ENCODE measurements around the gene LRRFIP1. TPM values are rescaled to one million over a fixed set of nuclear protein-coding genes. Genes with fewer than 3 reads are reported as not detected.

Gene LRRFIP1
- total and polyA plus RNA-seq, 10 of the 15 experiments (the other 5 are each of a cell fraction or from before 2014, with no cell fraction given) = 36.2 to 120 (median 74.3) TPM

GRCh38 chr2:237593596-237594320, 33.6 kb upstream of the LRRFIP1 start:
- Histone ChIP-seq H3K36me3 (ENCODE audit: control insufficient read depth in 2 of 2, insufficient read depth in 2 of 2, low read length in 1 of 2) (no peaks in the 10 kb centered on the region), H3K79me2 (ENCODE audit: control insufficient read depth, insufficient read depth, low read length) (no peaks in the 10 kb centered on the region), H2AFZ (ENCODE audit: control insufficient read depth, low read depth, low read length) (no peak overlapping the region), H3K4me2 (ENCODE audit: control insufficient read depth, insufficient read depth) (no peak overlapping the region), H3K4me3 (no peak overlapping the region), H3K4me1 (ENCODE audit: control insufficient read depth, insufficient read depth, low read length) (no peaks in the 10 kb centered on the region), H4K20me1 (ENCODE audit: control insufficient read depth, insufficient read depth) (no peaks in the 10 kb centered on the region), H3K9ac (ENCODE audit: control insufficient read depth, insufficient read depth, low read length) (no peak overlapping the region), H3K27me3 (replicated peaks in 1 of 2; ENCODE audit: control insufficient read depth in 2 of 2, insufficient read depth in 2 of 2, low read length in 1 of 2) (no peaks in the 10 kb centered on the region; a peak in 2 of 4 replicates), H3K9me3 (replicated peaks; ENCODE audit: control insufficient read depth, insufficient read depth, low read length) (no peaks in the 10 kb centered on the region), H3K27ac (ENCODE audit: control insufficient read depth, insufficient read depth) (no peak overlapping the region)
- CTCF ChIA-PET = interaction anchor here (1.5 kb wide), 1 partner anchor 22 kb away, joined by 4 read pairs; no protein-coding TSS in a partner anchor
- in situ Hi-C loops (cut with MboI) = no loop called here
- DNase-seq (ENCODE audit: low read depth, low spot score) (no peak), FAIRE-seq (no peak), ATAC-seq (no peak)
- BruUV-seq (replicated peaks) = no TSS peak
- WGBS (ENCODE audit: insufficient coverage, insufficient replicate concordance, low lambda C conversion rate, missing lambda C conversion rate) = 41% methylated on average over 17 of the region's 17 CpGs
- POLR2A ChIA-PET = no interaction called here
- SMC1A ChIA-PET (ENCODE audit: uncharacterized antibody, unreplicated experiment) = interaction anchor here (1.4 kb wide), 1 partner anchor 12 kb away, joined by 3 read pairs; no protein-coding TSS in a partner anchor
- intact Hi-C loops (cut with micrococcal nuclease; ENCODE audit: unreplicated experiment) = no loop called here
- RAD21 ChIA-PET (ENCODE audit: unreplicated experiment) = no interaction called here
- TF ChIP-seq BACH1 (IDR thresholded peaks at IDR 0.05; ENCODE audit: borderline replicate concordance) (no peak), TCF3 (IDR thresholded peaks at IDR 0.05; ENCODE audit: borderline replicate concordance, insufficient read depth, low read depth, low read length) (no peak), SMARCA5 (IDR thresholded peaks at IDR 0.05) (no peak), MTA2 (IDR thresholded peaks at IDR 0.05; ENCODE audit: low read depth) (no peak), ZNF217 (IDR thresholded peaks at IDR 0.05) (no peak), GABPA (IDR thresholded peaks at IDR 0.05; ENCODE audit: low read depth) (no peak), TBL1XR1 (IDR thresholded peaks at IDR 0.05; ENCODE audit: low read depth, low read length) (no peak), POLR2AphosphoS5 (IDR thresholded peaks at IDR 0.05; ENCODE audit: low read length) (no peak), STAT1 (conservative IDR thresholded peaks at IDR 0.05) (no peak), MAX (IDR thresholded peaks at IDR 0.05; ENCODE audit: low read depth, low read length) (no peak), IRF5 (IDR thresholded peaks at IDR 0.05; ENCODE audit: borderline replicate concordance) (no peak), TCF7 (IDR thresholded peaks at IDR 0.05; ENCODE audit: borderline replicate concordance) (no peak), PML (IDR thresholded peaks at IDR 0.05; ENCODE audit: low read length) (no peak), FOXM1 (IDR thresholded peaks at IDR 0.05; ENCODE audit: low read depth, low read length) (no peak), CHD4 (IDR thresholded peaks at IDR 0.05) (no peak)

Measured in GM12878 (cell line).